Measurements from ENCODE around the gene MMP24OS.

- TF ChIP-seq POLR2AphosphoS5 (IDR thresholded peaks at IDR 0.05): no peak
- no peak for TF ChIP-seq EP300 (IDR thresholded peaks at IDR 0.05)
- TF ChIP-seq POLR2A (IDR thresholded peaks at IDR 0.05): no peak
- TF ChIP-seq, protein P1, sequence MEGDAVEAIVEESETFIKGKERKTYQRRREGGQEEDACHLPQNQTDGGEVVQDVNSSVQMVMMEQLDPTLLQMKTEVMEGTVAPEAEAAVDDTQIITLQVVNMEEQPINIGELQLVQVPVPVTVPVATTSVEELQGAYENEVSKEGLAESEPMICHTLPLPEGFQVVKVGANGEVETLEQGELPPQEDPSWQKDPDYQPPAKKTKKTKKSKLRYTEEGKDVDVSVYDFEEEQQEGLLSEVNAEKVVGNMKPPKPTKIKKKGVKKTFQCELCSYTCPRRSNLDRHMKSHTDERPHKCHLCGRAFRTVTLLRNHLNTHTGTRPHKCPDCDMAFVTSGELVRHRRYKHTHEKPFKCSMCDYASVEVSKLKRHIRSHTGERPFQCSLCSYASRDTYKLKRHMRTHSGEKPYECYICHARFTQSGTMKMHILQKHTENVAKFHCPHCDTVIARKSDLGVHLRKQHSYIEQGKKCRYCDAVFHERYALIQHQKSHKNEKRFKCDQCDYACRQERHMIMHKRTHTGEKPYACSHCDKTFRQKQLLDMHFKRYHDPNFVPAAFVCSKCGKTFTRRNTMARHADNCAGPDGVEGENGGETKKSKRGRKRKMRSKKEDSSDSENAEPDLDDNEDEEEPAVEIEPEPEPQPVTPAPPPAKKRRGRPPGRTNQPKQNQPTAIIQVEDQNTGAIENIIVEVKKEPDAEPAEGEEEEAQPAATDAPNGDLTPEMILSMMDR (IDR thresholded peaks at IDR 0.05): no peak
Observed at GRCh38 chr20:35284992-35285805, 7.3 kb upstream of the MMP24OS start.
